Neural crest cell (in vitro differentiated cells): ENCODE measurements around the gene CASP9. TPM values are rescaled to one million over a fixed set of nuclear protein-coding genes. Genes with fewer than 3 reads are reported as not detected.
A peak's percentile ranks its signal among the peaks of the same experiment; 100 is the strongest.

ENCODE experiments used
- DNase-seq: peaks from one replicate; pipeline ENCODE4 v3.0.0; 2021; ENCODE audit warnings: low read depth, mixed read lengths, low spot score
- H3K27ac Mint-ChIP-seq: one replicate; pipeline ENCODE4 v1.8.0; 2021; ENCODE audit warnings: mild to moderate bottlenecking, mixed read lengths; ENCODE audit not compliant: unreplicated experiment
- H3K27me3 Mint-ChIP-seq: 2 replicates; pipeline ENCODE4 v1.8.0; 2021; ENCODE audit warnings: low read depth, mild to moderate bottlenecking, mixed read lengths
- H3K36me3 Mint-ChIP-seq: 2 replicates; pipeline ENCODE4 v1.8.0; 2021; ENCODE audit warnings: low read depth, mild to moderate bottlenecking, mixed read lengths
- H3K4me1 Mint-ChIP-seq: 2 replicates; pipeline ENCODE4 v1.8.0; 2021; ENCODE audit warnings: mixed read lengths
- H3K4me3 Mint-ChIP-seq: one replicate; pipeline ENCODE4 v1.8.0; 2021; ENCODE audit warnings: mild to moderate bottlenecking, mixed read lengths
- H3K9me3 Mint-ChIP-seq: 2 replicates; pipeline ENCODE4 v1.8.0; 2021; ENCODE audit warnings: mixed read lengths
- CTCF ChIP-seq: fragments of 200-600 bp; sonication (generic); conservative IDR thresholded peaks from 2 replicates; pipeline ENCODE4 v1.5.0; 2021; ENCODE audit warnings: antibody characterized with exemption, mild to moderate bottlenecking
- total RNA-seq: library from RNA; stranded (reverse); gene quantifications from 2 replicates; pipeline ENCODE4 v1.2.1, GENCODE V29; 2021

Gene CASP9
- total RNA-seq, 1 donor from 2014 or later: 13.2 TPM

GRCh38 chr1:15540186-15540585, 16.2 kb upstream of the CASP9 start:
- TF ChIP-seq CTCF: no peak
- H3K27me3 Mint-ChIP-seq: no peaks in the 10 kb centered on the region
- no peaks in the 10 kb centered on the region for H3K4me1 Mint-ChIP-seq
- no peak overlapping the region for H3K4me3 Mint-ChIP-seq
- no peak for DNase-seq
- H3K36me3 Mint-ChIP-seq: peaks cover 8% of the 10 kb centered on the region
- H3K27ac Mint-ChIP-seq: no peak overlapping the region
- H3K9me3 Mint-ChIP-seq: no peaks in the 10 kb centered on the region

DNA sequence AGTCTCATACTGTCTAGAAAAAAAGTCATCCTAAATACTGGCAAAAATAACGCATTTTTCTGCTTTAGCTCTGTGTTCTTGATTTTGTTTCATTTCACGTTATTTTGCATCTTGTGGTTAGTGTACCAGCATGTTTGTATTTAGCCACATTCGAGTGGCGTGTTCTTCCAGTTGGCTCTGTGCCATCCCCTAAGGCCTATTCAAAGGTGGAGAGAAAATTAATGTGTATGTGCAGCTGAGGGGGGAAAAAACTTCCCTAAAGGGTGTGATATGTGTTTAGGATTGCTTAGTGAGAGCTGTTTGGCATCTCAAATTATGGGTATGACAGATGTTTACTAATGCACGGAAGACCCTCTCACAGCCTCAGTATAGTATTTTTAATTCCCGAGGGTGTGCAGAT, 14.8 kb upstream of the CASP9 start:
- H3K27ac Mint-ChIP-seq: no peak overlapping the region
- DNase-seq: no peak
- H3K4me1 Mint-ChIP-seq: no peaks in the 10 kb centered on the region
- H3K4me3 Mint-ChIP-seq: no peak overlapping the region
- TF ChIP-seq CTCF: no peak
- H3K9me3 Mint-ChIP-seq: no peaks in the 10 kb centered on the region
- no peaks in the 10 kb centered on the region for H3K27me3 Mint-ChIP-seq
- peaks cover 8% of the 10 kb centered on the region for H3K36me3 Mint-ChIP-seq

DNA sequence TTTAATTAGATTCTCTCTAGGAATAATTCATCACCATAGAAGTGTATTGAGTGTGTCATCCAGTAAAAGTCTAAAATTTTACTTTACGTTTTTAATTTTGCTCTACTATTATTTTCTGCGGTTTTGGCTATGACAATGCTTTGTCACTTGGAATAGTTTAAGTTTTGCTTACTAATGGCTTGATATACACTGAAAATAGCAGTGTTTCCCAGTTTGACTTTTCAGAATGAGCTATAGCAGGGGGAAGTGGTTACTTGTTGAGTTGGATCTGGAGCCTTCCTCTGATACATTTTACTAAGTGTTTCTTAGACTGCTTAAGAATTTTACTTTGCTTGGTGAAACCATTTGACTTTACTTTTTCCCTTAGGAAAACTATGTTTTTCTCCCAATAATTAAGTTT, 7.7 kb upstream of the CASP9 start:
- TF ChIP-seq CTCF: no peak
- Mint-ChIP-seq H3K9me3 (no peaks in the 10 kb centered on the region), H3K4me3 (no peak overlapping the region), H3K27ac (no peak overlapping the region), H3K27me3 (no peaks in the 10 kb centered on the region), H3K36me3 (peaks cover 4% of the 10 kb centered on the region), H3K4me1 (peaks cover 19% of the 10 kb centered on the region)
- DNase-seq: no peak

GRCh38 chr1:15531003-15531402, 7.0 kb upstream of the CASP9 start:
- TF ChIP-seq CTCF: no peak
- Mint-ChIP-seq H3K4me3 (no peak overlapping the region), H3K27me3 (no peaks in the 10 kb centered on the region), H3K36me3 (no peaks in the 10 kb centered on the region), H3K4me1 (peaks cover 24% of the 10 kb centered on the region), H3K27ac (no peak overlapping the region), H3K9me3 (no peaks in the 10 kb centered on the region)
- no peak for DNase-seq

DNA sequence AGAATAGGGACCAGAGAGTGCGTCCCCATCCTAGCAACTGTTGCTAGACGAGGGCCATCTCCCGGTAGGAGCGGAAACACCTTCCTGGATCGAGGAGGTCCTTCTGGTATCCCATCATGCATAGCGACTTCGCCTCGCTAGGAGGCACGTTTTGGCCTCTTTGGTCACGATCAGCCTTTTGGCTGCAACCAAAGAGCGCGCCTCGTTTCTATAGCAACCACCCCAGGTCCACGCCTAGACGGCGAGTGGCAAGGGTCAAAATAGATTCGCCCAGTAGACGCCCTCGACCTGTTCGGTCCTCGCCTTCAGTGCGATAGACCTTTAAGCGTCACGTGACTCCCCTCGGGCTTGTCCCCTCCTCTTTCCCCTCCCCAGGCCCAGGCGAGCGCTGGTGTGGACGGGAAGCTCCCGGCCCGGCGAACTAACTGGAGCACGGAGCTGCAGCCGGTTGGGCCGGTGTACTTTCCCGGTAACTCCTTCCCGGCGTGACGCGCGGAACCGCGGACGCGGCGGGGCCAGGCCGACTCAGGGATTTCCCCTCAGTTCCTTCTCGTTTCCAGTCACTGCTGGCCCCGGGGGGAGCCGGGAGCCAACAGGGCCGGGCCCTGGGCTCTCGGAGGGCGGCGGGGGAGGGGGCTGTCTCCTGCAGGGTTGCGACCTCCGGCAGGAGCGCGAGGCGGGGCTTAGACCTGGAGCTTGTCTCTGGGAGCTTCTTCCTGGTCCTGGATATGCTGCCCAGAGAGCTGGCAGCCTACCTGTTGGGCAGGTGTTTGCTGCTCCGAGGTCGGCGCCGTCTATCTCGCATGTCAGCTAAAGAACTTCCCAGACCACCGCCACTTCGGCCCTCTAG, 2.7 kb upstream of the CASP9 start, which contains the start of gene DNAJC16:
Gene DNAJC16, plus strand, starts transcription at position 359 of the 850 bp plus-strand sequence. CDS start 2,258 bp downstream, outside the sequence.
- peak within 1 kb of the TSS; percentile 20 for H3K27ac Mint-ChIP-seq
- H3K4me3 Mint-ChIP-seq: peak within 1 kb of the TSS; percentile 91
- H3K9me3 Mint-ChIP-seq: no peaks in the 10 kb centered on the region
- H3K27me3 Mint-ChIP-seq: no peaks in the 10 kb centered on the region
- peak; percentile 97 for DNase-seq
- no peak for TF ChIP-seq CTCF
- H3K36me3 Mint-ChIP-seq: no peaks in the 10 kb centered on the region
- H3K4me1 Mint-ChIP-seq: peaks cover 48% of the 10 kb centered on the region
